Vagina (tissue), 2 donors: Measurements from ENCODE around the gene UBE2E2.

Experiments
- CTCF ChIP-seq, 3 experiments: fragments of 450-650 bp in 2 of 3; fragments of 200-600 bp in 1 of 3; sonication (generic) in 1 of 3; IDR thresholded peaks; one replicate each; pipeline ENCODE4 v1.5.1; 2017 to 2019; ENCODE audit warnings: antibody characterized with exemption in 3 of 3, mild to moderate bottlenecking in 2 of 3, moderate library complexity in 2 of 3
- POLR2A ChIP-seq, 2 donors: fragments of 450-650 bp; IDR thresholded peaks; one replicate each; pipeline ENCODE4 v1.6.1; 2017; ENCODE audit warnings: antibody characterized with exemption in 2 of 2, mild to moderate bottlenecking in 2 of 2, moderate library complexity in 2 of 2

GRCh38 chr3:23633261-23633960 lies 430.3 kb downstream of the UBE2E2 start:
- TF ChIP-seq CTCF (IDR thresholded peaks at IDR 0.05) (no peak), POLR2A (IDR thresholded peaks at IDR 0.05) (no peak)
